Measurements from ENCODE around the gene CHRDL2. TPM values are rescaled to one million over a fixed set of nuclear protein-coding genes. Genes with fewer than 3 reads are reported as not detected.

The CHRDL2 gene
- total and polyA plus RNA-seq, 2 donors from 2014 or later, result 2.0 to 3.9 TPM

DNA sequence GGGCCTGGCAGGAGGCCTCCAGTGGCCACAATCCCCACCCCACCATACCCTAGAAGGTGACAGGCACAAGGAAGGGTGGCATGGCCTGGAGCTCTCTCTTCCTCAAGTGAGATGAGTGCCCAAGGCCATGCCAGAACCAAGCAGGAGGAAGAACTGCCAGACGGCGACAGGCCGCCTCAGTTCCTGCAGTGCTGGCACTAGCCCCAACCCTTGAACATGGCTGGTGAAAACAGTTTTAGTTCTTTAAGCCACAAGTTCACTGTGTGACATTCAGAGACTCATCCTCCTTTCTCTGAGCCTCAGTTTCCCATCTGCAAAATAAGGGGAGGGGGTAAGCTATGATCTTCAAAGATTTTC, 9.8 kb downstream of the CHRDL2 start:
- Histone ChIP-seq H3K36me3 (ENCODE audit: control insufficient read depth in 2 of 3, insufficient read depth in 3 of 3, low read length in 3 of 3) (no peaks in the 10 kb centered on the region), H3K4me3 (ENCODE audit: low read length in 3 of 3) (no peak overlapping the region), H3K9me3 (ENCODE audit: control insufficient read depth in 2 of 3, insufficient read depth in 1 of 3, low read length in 3 of 3) (no peaks in the 10 kb centered on the region), H3K9ac (ENCODE audit: low read length in 3 of 3) (no peak overlapping the region), H3K27ac (ENCODE audit: low read depth in 2 of 2, low read length in 2 of 2) (no peak overlapping the region), H3K4me1 (ENCODE audit: control insufficient read depth in 2 of 3, insufficient read depth in 2 of 3, low read depth in 1 of 3, low read length in 3 of 3) (no peaks in the 10 kb centered on the region), H3K27me3 (ENCODE audit: control insufficient read depth, insufficient read depth, low read length) (no peaks in the 10 kb centered on the region)
- DNase-seq, result no peak
- no peak for TF ChIP-seq CTCF (IDR thresholded peaks at IDR 0.05; ENCODE audit: borderline replicate concordance, extremely low read depth, insufficient read depth)
- no peak for FAIRE-seq
- intact Hi-C loops (cut with DNase I), result loop anchor here (10.0 kb wide), 1 partner anchor 67 kb away; no protein-coding TSS in a partner anchor

DNA sequence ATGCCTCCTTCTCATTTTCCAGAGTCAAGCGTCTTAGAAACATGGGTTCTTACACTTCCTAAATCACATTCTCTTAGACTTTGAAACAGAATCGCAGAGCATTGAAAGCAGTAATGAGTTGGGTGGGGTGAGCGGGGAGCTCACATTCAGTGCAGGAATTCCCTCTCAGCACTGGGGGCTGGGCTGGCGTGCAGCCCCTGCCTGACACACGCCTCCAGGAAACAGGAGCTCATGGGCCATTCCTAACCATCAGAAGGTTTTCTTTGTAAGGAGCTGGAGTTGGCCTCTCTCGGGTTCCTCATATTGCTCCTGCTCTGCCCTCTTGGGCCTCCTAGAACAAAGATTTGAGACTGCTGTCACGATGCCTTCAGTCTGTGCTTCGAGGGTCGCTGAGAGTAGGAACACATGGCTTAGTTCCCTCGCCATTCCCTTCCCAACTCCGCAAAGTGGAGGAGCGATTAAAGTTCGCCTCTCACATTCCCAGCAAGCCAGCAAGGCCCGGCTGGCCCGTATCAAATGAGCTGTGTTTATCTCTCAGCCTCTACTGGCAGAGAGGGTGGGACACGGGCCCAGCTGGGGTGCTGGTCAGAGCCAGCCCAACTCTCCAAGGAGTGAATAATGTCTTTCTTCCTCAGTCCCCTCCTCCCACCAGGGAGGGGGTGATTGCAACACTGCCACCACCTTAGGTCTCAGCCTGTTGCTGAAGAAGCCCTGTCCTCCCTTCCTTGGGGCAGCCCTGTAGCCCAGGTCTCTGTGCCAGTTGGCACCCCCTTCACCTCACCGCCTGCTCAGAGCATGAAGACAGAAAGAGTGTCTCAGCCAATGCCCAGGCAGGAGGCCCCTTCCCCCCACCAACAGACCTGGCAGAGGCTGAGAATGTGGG, 10.4 kb downstream of the CHRDL2 start:
- DNase-seq, result peak in 4 of 5 donors; percentile 59 to 88 (median 76)

GRCh38 chr11:74719011-74719410, 12.2 kb downstream of the CHRDL2 start:
- H3K27ac ChIP-seq (ENCODE audit: low read depth in 2 of 2, low read length in 2 of 2), result no peak overlapping the region
- H3K27me3 ChIP-seq (ENCODE audit: control insufficient read depth, insufficient read depth, low read length), result no peaks in the 10 kb centered on the region
- no peaks in the 10 kb centered on the region for H3K4me1 ChIP-seq (ENCODE audit: control insufficient read depth in 2 of 3, insufficient read depth in 2 of 3, low read depth in 1 of 3, low read length in 3 of 3)
- DNase-seq (no peak), FAIRE-seq (no peak)
- no peaks in the 10 kb centered on the region for H3K9me3 ChIP-seq (ENCODE audit: control insufficient read depth in 2 of 3, insufficient read depth in 1 of 3, low read length in 3 of 3)
- H3K4me3 ChIP-seq (ENCODE audit: low read length in 3 of 3), result no peak overlapping the region
- H3K9ac ChIP-seq (ENCODE audit: low read length in 3 of 3), result no peak overlapping the region
- no peak for TF ChIP-seq CTCF (IDR thresholded peaks at IDR 0.05; ENCODE audit: borderline replicate concordance, extremely low read depth, insufficient read depth)
- intact Hi-C loops (cut with DNase I), result no loop called here
- H3K36me3 ChIP-seq (ENCODE audit: control insufficient read depth in 2 of 3, insufficient read depth in 3 of 3, low read length in 3 of 3), result no peaks in the 10 kb centered on the region

More for the DNA sequence above, 10.4 kb downstream of the CHRDL2 start:
- no peak for TF ChIP-seq CTCF (IDR thresholded peaks at IDR 0.05; ENCODE audit: borderline replicate concordance, extremely low read depth, insufficient read depth)
- H3K36me3 ChIP-seq (ENCODE audit: control insufficient read depth in 2 of 3, insufficient read depth in 3 of 3, low read length in 3 of 3), result no peaks in the 10 kb centered on the region
- no peak overlapping the region for H3K4me3 ChIP-seq (ENCODE audit: low read length in 3 of 3)
- H3K9ac ChIP-seq (ENCODE audit: low read length in 3 of 3), result no peak overlapping the region
- FAIRE-seq, result no peak
- H3K27me3 ChIP-seq (ENCODE audit: control insufficient read depth, insufficient read depth, low read length), result no peaks in the 10 kb centered on the region
- no peaks in the 10 kb centered on the region for H3K9me3 ChIP-seq (ENCODE audit: control insufficient read depth in 2 of 3, insufficient read depth in 1 of 3, low read length in 3 of 3)
- H3K4me1 ChIP-seq (ENCODE audit: control insufficient read depth in 2 of 3, insufficient read depth in 2 of 3, low read depth in 1 of 3, low read length in 3 of 3), result no peaks in the 10 kb centered on the region
- intact Hi-C loops (cut with DNase I), result loop anchor here (10.0 kb wide), 1 partner anchor 66 kb away; no protein-coding TSS in a partner anchor
- H3K27ac ChIP-seq (ENCODE audit: low read depth in 2 of 2, low read length in 2 of 2), result peak overlapping the region in 1 of 2 donors; percentile 41
